Fibroblast of mammary gland (primary cell): ENCODE measurements around the gene UCHL1.

Experiments used
- DNase-seq: peaks from one replicate; pipeline ENCODE4 v3.0.0-alpha.2; 2010; ENCODE audit warnings: low read depth
- H3K4me3 ChIP-seq: 2 replicates; pipeline ENCODE4 v1.5.1; 2011; ENCODE audit warnings: low read depth, mild to moderate bottlenecking, low read length, moderate library complexity; ENCODE audit not compliant: control insufficient read depth
- TF ChIP-seq, protein P1 (sequence below): conservative IDR thresholded peaks from 2 replicates; pipeline ENCODE4 v1.5.1; 2011; ENCODE audit warnings: low read depth, low read length, inconsistent platforms; ENCODE audit not compliant: control insufficient read depth, insufficient read depth

Gene UCHL1

DNA sequence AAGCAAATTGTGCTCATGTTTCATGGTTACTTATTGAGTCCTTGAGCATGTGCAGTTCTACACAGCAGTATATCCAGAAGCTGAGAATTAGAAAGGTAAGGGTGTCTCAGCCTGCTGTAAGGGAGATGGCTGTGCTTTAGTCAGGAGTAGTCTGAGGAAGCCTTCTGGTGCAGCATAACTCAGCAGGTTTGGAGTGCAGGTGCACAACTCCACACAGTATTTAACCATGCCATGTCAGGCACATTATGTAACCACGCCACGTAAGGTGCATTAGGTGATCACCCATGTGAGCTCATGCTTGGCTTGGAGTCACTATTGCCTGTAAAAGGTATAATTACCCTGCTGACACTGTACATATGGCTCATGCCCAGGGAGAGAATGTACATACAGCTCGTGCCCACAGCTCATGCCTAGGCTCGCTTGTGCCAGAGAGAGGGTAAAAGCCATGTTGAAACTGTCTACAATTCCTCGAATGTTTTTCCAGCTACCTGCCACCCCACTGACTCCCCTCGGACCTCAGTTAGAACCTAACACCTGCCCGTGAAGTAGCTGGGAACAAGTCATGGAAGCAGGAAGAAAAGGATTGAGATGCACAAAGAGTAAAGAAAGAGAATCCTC is 37.8 kb downstream of the UCHL1 start:
- TF ChIP-seq, protein P1, sequence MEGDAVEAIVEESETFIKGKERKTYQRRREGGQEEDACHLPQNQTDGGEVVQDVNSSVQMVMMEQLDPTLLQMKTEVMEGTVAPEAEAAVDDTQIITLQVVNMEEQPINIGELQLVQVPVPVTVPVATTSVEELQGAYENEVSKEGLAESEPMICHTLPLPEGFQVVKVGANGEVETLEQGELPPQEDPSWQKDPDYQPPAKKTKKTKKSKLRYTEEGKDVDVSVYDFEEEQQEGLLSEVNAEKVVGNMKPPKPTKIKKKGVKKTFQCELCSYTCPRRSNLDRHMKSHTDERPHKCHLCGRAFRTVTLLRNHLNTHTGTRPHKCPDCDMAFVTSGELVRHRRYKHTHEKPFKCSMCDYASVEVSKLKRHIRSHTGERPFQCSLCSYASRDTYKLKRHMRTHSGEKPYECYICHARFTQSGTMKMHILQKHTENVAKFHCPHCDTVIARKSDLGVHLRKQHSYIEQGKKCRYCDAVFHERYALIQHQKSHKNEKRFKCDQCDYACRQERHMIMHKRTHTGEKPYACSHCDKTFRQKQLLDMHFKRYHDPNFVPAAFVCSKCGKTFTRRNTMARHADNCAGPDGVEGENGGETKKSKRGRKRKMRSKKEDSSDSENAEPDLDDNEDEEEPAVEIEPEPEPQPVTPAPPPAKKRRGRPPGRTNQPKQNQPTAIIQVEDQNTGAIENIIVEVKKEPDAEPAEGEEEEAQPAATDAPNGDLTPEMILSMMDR, result no peak
- no peak overlapping the region for H3K4me3 ChIP-seq
- DNase-seq, result peak; percentile 8

DNA sequence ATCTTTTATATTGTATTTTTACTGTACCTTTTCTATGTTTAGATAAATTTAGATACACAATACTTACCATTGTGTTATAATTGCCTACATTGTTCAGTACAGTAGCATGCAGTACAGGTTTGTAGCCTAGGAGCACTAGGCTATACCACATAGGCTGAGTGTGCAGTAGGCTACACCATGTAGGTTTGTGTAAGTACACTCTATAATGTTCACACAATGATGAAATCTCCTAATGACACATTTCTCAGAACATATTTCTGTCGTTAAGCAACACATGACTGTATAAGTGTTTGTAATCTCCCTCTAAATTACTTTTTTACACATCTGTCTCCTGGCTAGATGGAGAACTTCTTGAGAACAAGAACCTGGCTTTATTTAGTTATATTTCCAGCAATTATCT is 40.3 kb downstream of the UCHL1 start:
- H3K4me3 ChIP-seq, result no peak overlapping the region
- no peak for DNase-seq
- TF ChIP-seq, protein P1, result no peak

DNA sequence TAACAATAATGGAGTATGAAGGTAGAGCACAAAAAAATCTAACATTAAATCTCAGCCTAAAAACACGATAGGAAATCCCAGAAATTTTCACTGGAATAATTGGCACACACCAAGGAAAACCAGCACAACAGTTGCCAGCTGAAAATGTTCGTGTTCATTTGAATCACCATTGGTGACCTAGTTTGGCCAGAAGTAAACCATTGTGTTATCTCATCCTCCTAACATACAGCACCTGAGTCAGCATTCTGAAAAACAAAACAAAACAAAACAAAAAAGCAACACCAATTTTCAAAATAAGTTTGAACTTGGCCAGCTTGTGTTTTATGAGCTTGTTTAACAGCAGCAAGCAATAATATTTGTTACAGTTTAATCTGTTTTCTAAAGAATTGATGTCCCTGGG is 41.1 kb downstream of the UCHL1 start:
- H3K4me3 ChIP-seq, result no peak overlapping the region
- no peak for DNase-seq
- TF ChIP-seq, protein P1, result no peak

DNA sequence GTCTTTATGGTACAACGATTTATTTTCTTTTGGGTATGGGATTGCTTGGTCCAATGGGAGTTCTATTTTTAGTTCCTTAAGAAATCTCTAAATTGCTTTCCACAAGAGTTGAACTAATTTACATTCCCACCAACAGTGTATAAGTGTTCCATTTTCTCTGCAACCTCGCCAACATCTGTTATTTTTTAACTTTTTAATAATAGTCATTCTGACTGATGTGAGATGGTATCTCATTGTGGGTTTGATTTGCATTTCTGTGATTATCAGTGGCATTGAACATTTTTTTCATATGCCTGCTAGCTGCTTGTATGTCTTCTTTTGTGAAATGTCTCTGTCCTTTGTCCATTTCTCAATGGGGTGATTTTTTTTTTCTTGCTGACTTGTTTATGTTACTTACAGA is 42.8 kb downstream of the UCHL1 start:
- TF ChIP-seq, protein P1, result no peak
- no peak for DNase-seq

DNA sequence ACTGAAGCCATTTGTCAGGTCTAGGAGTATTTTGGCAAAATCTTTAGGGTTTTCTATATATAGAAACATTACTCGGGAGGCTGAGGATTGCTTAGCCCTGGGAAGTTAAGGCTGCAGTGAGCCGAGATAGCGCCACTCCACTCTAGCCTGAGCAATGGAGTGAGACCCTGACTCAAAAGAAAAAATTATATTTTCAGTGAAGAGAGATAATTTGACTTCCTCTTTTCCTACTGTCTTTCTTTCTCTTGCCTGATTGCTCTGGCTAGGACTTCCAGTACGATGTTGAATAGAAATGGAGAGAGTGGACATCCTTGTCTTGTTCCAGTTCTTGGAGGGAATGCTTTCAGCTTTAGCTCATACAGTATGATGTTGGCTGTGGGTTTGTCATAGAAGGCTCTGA is 44.4 kb downstream of the UCHL1 start:
- no peak overlapping the region for H3K4me3 ChIP-seq
- TF ChIP-seq, protein P1, result no peak
- DNase-seq, result no peak

More for the DNA sequence above, 42.8 kb downstream of the UCHL1 start:
- H3K4me3 ChIP-seq, result no peak overlapping the region

DNA sequence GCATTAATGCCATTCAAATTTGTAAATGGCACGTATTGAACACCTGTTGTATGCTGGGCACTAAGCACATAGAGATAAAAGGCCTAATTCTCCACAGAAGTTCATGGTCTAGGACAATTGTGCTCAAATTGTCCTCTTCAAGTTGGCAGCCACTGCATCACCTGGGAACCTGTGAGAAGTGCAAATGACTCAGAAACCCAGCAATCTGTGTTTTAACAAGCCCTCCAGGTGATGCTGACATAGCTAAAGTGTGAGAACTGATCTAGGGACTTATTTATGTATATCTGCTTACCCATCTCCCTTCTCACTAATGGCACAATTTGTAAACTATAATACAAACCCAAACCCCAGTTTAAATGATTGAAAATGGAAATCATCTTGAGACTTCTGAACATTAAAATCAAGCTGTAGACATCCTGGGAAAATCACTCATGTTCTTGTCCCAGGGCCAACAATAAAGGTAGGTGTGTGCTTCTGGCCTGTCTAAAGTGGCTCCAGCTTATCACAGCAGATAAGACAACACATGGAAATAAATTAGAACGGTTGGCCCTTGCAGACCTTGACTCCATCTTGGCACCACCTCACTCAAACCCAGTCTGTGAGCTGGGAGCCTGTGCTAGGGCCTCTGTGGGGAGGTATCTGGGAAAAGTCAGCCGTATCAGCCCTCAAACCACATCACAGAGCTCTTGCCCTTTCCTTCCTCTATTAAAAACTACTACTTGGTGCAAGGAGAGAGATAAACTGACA is 46.8 kb downstream of the UCHL1 start:
- no peak overlapping the region for H3K4me3 ChIP-seq
- DNase-seq, result no peak
- TF ChIP-seq, protein P1, result no peak
